Activated T-cell treated with anti-CD3 and anti-CD28 coated beads for 1 hour (primary cell): Measurements from ENCODE around the gene ARFGAP3.
"Not testable (repeated sequence)": the region's sequence is repeated elsewhere in the genome, so short reads cannot be mapped to it uniquely, and the experiment has no call there.

Experiments used
- DNase-seq: peaks from one replicate; pipeline ENCODE4 v3.0.0-alpha.2; 2020; ENCODE audit warnings: low read depth

The ARFGAP3 gene

DNA sequence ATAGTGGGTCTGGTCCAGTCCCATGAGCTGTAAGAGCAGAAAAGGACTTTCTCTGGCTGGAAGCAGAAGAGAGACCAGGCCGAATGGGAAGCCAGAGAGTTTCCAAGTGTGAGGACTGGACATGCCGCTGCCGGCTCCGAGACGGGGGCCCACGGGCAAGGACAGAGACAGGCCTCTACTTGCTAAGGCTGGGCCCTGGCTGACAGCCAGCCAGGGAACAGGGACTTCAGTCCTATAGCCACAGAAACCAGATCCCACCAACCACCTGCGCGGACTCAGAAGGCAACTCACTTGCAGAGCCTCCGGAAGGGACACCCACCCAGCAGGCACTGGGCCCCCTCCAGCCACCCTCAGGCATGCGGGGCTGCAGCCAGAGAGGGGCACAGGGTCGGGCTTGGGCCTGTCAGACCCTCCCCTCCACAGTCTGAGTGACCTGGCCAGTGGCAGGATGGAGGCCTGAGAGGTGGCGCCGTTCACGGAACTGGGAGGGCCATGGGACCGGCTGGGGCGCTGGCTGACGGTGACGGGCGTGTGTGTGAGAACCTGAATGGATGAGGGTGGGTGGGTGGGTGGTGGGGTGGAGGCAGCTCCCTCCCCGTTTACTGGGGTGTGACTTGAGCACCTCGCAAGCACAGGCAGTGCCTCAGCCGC is 88.6 kb downstream of the ARFGAP3 start:
- DNase-seq, result no peak

DNA sequence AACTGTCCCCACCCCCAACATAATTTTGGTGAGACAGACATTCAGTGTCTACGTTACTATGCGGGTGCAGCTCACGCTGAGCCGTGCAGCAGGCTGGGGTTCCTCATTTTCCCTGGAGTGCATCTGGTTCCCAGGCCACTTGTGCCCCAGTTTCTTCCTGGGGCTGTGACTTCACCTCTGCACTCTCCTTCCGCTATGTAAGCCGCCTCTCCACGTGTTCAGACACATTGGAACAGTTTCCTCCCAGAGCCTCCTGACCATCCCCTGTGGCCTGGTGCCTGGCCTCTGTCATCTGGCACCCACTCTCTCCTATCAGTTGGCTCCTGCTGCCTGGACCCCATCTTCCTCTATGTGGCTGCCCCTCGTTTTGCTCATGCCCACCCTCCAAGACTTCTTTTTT is 90.2 kb downstream of the ARFGAP3 start:
- no peak for DNase-seq

DNA sequence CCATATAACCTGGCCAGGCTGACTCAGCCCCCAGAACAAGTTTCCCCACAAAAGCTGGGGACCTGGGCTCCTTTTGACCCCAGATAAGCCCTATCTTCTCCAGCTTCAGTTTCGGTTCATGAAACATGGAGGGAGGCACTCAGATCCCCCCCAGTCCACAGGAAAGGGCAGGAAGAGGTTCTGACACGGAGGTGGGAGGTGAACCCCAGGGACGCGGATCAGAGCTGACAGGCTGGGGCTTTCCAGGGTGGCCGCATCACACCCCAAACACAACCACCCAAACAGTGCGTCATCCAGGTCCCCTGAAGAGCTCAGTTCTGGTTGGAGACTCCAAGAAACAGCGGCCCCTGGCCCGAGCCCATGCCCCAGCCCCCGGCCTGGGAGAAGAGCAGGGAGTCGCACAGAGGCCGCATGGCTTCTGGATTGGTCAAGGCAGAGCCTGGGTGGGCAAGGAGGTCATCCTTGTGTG is 92.1 kb downstream of the ARFGAP3 start:
- no peak for DNase-seq

DNA sequence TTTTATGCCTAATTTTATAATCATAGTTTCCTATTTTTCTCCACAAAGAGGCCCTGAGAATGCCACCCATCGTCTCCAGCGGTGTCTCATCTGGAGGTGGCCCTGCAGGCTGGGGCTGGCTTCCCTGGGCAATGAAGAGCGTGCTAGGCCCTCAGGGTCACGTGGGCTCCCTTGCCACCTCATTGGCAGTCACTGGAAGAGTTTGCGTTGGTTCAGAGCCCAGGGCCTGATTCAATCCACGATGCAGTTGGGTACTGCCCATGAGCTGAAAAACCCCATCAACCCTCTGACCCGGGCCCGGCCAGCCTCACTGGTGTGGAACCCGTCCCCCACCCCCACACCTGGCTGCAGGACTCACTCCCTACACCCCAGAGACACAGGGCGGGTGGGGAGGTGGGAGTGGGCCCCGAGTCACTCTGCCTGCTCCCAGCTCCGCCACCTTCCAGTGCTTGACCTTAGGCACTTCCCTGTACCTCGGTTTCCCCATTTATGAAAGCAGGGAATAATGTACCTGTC is 93.0 kb downstream of the ARFGAP3 start:
- DNase-seq, result no peak

DNA sequence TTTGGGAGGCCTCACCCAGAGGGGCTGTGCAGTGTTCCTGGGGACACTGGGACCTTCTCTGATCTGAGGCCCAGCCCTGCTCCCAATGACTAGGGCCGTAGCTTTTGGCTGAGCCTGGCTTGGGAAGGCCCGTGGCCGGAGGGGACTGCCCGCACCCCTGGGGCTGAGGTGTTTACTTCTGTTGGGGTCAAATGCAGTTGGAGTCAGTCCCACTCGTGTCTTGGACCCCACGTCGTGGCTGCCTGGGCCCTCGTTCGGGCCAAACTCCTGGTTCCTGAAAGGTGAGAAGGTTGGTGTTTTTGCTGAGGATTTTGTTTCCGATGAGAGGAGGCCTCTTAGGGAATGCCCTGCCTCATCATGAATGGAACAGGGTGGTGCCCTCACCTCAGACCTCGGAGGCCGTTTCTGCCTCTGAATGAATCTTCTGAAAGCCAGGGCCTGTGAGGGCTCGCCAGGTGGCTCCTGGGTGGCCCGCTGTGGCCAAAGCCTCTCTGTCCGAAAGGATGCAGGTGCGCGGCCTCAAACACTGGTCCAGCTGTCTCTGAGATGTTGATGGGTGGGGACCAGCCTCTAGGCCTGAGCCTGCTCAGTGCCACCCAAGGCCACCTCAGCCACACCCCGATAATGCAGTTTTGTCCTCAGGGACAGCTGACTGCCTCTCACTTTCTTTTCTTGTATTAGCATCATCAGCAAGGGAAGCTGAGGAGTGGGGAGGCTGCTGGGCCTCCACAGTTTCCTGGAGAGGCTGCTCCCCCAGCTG is 96.1 kb downstream of the ARFGAP3 start:
- DNase-seq, result no peak

DNA sequence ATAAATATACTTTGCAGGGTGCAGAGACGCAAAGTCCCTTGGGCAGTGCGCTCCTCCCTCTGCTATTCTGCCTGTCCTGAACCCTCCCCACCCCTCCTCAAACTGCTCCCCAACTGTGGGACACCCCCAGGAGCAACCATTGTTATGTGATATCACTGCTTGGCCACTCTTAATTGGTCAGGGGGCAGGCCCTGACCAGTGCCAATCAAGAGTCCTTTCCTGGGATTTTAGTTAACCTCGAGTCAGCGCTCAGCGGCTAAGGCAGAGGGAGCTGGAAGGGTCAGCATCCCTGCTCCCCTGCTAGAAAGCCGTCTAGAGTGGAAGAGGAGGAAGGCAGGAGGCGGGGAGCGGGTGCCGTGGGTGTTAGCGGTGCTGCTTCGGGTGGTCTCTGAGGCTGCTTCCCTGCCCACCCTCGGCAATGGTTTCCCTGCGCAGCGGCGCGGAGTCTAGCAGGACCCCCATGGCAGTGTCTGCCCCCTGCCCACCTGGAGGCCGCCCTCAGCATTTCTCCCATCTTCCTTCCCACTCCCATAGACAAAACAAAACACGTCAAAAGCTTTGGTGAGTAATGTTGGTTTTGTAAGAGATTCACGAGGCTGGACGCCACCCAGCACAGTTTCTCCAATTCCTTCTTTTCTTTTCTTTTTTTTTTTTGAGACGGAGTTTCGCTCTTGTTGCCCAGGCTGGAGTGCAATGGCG is 98.0 kb downstream of the ARFGAP3 start:
- DNase-seq, result no peak

DNA sequence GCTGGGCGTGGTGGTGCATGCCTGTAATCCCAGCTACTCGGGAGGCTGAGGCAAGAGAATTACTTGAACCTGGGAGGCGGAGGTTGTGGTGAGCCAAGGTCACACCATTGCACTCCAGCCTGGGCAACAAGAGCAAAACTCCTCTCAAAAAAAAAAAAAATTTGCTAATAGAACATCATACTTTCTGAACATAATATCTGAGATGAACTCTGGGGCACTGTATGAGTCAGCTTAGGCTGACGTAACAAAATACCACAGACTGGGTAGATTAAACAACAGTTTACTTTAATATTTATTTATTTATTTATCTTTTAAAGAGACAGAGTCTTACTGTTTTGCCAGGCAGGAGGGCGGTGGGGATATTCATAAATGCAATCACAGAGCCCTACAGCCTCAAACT is 101.5 kb downstream of the ARFGAP3 start:
- not testable (repeated sequence) for DNase-seq

DNA sequence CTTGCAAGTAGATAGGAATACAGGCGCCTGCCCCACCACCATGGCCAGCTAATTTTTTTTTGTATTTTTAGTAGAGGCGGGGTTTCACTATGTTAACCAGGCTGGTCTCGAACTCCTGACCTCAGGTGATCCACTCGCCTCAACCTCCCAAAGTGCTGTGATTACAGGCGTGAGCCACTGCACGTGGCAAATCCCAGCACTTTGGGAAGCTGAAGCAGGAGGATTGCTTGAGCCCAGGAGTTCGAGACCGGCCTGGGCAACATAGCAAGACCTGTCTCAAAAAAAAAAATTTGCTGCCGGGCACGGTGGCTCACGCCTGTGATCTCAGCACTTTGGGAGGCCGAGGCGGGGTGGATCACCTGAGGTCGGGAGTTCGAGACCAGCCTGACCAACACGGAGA is 102.0 kb downstream of the ARFGAP3 start:
- DNase-seq, result not testable (repeated sequence)

DNA sequence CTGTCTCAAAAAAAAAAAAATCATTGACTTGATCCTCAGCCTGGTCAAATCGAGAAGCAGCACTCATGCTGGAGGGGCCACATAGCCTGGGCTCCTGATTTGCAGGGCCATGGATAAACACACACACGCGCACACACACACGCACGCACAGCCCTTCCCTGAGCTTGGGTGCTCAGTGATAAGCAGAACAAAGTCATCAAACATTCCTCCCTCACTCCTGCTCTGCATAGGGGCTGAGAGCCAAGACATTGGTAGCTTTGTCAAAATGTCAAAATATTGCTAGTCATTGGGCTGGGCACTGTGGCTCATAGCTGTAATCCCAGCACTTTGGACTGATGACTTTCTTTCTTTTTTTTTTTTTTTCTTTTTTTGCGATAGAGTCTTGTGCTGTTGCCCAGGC is 102.4 kb downstream of the ARFGAP3 start:
- no peak for DNase-seq

DNA sequence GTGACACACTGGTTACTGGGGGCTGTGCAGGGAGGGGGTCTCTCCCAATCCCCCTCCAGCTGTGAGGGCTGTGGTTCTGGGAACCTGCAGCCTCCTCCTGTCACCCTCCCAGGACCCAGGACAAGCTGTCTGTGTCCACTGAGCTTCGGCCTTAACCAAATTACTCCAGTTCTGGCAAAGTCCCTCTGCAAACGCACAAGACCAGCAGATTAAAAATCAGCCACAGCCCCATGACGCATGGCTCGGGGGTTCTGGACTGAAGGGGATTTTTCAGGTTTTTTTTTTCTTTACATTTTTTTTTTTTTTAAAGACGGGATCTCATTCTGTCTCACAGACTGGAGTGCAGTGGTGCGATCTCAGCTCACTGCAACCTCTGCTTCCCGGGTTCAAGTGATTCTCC is 104.2 kb downstream of the ARFGAP3 start:
- DNase-seq, result no peak

DNA sequence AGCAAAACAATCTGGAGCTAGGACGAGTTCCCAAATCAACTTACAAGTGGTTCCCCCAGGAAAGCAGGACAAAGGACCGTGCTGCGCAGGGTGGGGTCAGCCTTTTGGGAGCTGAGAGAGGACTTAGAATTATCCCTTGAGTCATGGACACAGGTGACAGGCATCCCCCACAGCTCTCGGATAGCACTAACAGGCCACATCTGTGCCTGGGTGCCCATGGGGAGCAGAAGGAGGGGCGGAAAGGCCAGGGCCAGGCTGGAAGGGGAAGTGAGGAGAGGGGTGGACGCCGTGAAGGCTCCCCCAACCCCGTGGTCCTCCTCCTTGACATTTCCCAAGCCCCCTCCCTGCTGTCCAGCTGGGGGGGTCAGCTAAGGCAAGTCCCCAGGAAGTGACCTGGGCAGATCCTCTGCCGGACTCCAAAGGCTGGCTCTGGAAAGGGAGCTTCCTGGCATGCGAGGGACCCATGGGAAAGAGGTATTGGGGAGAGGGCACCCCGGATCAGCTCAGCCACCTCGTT is 104.8 kb downstream of the ARFGAP3 start:
- DNase-seq, result no peak

DNA sequence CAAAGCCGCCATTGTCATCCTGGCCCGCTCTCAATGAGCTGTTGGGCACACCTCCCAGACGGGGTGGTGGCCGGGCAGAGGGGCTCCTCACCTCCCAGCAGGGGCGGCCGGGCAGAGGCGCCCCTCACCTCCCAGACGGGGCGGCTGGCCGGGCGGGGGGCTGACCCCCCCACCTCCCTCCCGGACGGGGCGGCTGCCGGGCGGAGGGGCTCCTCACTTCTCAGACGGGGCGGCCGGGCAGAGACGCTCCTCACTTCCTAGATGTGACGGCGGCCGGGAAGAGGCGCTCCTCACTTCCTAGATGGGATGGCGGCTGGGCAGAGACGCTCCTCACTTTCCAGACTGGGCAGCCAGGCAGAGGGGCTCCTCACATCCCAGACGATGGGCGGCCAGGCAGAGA is 106.7 kb downstream of the ARFGAP3 start:
- not testable (repeated sequence) for DNase-seq

DNA sequence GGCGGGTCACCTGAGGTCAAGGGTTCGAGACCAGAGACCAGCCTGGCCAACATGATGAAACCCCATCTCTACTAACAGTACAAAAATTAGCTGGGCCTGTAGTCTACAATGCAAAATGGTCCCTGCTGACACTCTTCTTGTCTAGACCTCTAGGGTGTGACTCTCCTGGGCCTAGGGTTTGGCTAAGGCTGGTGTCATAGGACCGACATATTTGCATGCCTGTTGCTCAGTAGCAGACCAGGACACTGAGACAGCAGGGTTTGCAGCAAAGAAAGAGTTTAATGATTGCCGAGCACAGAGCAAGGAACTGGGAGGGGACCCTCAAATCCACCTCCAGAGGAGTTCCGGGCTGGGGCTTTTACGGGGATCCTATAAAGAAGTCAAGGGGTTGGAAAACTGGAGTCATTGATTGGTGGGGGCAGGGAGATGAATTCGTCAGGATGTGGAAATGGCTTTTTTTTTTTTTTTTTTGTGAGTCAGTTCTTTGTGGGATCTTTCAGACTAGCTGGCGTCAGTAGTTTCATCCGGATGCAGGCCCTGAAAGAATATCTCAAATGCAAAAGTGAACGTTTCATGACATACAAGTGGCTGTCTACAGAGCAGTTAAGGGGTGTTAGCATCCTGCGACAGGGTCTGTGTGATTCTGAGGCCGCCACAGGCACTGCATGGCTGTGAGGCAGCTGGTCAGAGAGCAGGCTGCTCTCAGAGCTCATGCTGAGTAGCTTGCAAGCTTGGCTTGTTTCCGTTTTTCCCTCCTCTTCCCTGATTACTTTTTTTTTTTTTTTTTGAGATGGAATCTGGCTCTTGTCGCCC is 109.2 kb downstream of the ARFGAP3 start:
- no peak for DNase-seq
